Melanocyte of skin (primary cell): ENCODE data around the gene ZNF213. TPM values are rescaled to one million over a fixed set of nuclear protein-coding genes. Genes with fewer than 3 reads are reported as not detected.

Experiments
- small RNA-seq, 2 donors: library from RNA; depleted of rRNA; stranded (forward); fragments of <200 nt; gene quantifications; one replicate each; pipeline ENCODE3, GENCODE V24; 2012
- total RNA-seq, 2 donors: library from RNA; depleted of rRNA; stranded (reverse); fragments of >200 nt; gene quantifications; 2 replicates each; pipeline ENCODE4 v1.2.3, GENCODE V29; 2012

Gene ZNF213, protein sequence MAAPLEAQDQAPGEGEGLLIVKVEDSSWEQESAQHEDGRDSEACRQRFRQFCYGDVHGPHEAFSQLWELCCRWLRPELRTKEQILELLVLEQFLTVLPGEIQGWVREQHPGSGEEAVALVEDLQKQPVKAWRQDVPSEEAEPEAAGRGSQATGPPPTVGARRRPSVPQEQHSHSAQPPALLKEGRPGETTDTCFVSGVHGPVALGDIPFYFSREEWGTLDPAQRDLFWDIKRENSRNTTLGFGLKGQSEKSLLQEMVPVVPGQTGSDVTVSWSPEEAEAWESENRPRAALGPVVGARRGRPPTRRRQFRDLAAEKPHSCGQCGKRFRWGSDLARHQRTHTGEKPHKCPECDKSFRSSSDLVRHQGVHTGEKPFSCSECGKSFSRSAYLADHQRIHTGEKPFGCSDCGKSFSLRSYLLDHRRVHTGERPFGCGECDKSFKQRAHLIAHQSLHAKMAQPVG
- total RNA-seq, result 1 to 10 TPM; 7.0 to 7.9 TPM

GRCh38 chr16:3134338-3135125 lies at the start of gene ZNF213:
Gene ZNF213 (plus strand): TSS chr16:3135029. CDS start chr16:3137281, 2,252 bp downstream.

DNA sequence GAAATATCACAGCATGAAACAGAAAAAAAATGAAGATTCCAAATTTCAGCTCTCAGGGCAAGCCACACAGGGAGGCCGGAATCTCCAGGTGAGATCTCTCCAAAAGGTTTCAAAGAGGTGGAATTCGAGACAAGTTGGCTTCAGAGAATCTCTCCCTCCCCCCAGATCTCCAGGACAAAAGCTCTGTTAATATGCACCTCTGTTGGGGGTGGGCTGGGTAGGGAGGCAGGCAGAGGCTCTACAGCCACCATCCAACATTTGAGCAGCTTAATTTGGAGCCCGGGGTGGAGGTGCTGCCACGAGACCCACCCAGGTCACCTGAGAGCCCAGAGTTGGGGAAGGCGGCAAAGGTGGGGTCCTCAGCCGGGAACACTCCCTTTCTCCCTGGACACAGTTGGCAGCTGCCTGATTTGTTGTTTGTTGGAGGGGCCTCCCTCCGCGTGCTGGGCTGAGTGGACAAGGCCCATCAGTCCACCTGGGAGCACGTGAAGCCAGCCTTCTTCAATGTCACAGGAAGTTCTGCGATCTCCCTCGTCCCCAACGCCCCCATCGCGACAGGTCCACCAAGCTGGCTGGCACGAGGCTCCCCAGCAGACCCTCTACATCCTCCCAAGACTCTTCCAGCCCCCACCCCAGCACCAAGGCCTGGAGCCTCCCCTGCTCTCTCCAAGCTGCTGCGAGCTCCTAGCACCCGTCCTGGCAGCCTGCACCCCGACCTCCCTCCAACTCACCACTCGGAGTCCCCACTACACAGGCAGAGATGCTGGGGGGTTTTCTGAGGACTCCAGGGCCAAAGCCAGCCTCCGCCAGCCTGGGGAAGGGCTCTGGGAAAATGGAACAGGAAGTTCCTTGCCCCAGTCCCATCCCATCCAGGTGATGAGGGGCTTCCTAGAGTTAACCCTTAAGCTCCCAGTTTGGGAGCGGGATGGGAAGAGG lies 36.1 kb upstream of the ZNF213 start, which contains the start of gene ZSCAN10:
ZSCAN10 (minus strand) TSS at position 836 of the 936 bp plus-strand sequence. CDS start 6,357 bp downstream, outside the sequence.

DNA sequence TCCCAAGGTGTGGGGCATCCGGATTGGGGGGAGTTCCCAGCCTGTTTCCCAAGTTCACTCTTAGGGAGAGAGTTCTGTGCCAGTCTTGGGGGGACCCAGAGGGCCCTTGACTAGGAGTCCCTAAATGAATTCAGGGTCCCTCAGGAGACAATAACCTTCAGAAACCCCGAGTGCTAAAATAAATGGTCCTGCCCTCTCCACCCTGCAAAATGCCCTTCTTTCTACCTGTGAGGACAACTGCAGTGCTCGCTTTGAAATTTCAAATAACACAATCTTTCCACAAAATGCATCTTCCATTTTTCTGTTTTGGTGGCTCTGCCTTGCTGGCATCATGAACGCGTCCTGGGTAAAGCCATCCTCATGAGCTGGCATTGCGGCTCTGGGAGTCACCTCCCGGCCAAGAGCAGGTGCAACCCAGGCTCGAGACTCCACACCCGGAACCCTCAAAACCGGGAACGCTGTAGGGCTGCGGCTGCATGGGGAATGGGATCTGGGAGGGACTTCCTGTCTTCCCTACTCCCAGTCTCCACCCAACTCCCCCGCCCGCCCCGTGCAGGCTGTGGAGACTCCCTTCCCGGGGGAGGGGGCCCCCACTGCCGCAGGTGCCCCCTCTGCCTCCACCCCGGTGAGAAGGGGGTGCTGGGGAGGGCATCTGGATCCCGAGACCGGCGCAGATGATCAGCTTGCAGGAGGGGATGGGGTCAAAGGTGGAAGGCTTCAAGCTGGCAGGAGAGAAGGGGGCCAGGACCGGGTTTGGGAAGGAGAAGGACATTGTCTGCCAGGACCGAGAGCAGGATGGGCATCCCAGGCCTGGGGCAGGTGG lies 22.6 kb upstream of the ZNF213 start, which contains the start of gene ZNF205:
ZNF205 (plus strand) TSS at position 529 of the 823 bp plus-strand sequence. CDS start 845 bp downstream, outside the sequence.

DNA sequence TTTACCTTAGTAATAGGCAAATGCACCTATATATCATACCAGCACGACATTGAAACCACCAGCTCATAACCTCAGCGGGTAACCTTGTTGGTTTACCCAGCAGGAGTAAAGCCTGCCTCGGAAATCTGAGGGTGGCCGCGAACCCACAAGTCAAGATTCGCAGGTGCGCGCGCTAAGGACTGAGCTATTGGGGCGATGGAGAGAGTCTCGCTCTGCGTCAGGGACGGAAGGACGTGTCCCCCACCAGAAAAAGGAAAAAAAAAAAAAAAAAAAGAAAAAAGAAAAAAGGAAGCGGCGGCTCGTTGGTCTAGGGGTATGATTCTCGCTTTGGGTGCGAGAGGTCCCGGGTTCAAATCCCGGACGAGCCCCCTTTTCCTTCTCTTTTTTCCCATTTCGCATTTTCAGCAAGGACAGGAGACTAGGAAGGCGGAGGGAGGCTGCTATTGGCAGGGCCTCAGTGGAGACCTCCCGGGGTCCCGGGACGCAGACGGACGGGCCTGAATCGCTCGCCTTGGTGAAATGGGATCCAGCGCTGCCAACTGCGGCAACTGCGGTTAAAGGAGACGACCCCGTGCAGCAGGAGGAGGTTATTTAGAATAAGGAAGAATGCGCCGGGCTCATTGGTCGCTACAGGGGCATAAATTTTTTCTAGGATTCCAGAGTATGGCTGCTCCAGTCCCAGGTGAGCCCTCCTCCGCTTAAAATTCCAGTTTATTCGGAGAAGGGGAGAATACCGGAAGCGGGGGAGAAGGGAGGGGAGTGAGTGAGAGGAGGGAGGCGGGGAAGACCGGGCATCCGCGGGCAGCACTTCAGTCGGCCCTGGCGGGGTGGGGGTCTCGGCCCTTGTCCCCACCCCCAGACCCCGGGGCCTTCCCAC lies 53.2 kb downstream of the ZNF213 start, which contains the start of gene OR1F1:
OR1F1 (plus strand) TSS at position 407 of the 877 bp plus-strand sequence.

Small RNA genes within 50 kb of the gene (small RNA-seq; reads per million reads assigned to genes)
- gene RNU1-22P, result 0.21 to 0.52 reads per million in 2 donors

Other genes with a start within 250 kb of the ZNF213 start
- gene FLYWCH1, start 223.1 kb upstream of the ZNF213 start, total RNA-seq, result 100 to 1,000 TPM in 1 of 2 donors, 10 to 100 TPM in 1; 54.6 to 113 TPM
- gene KREMEN2, start 170.8 kb upstream of the ZNF213 start, total RNA-seq, result under 1 TPM; 0.33 to 0.34 TPM
- gene PAQR4, start 165.7 kb upstream of the ZNF213 start, total RNA-seq, result 10 to 100 TPM in 1 of 2 donors, 1 to 10 TPM in 1; 9.6 to 22.0 TPM
- 10 to 100 TPM; 16.5 to 52.3 TPM for gene PKMYT1, start 154.6 kb upstream of the ZNF213 start, total RNA-seq
- gene CLDN9, start 122.1 kb upstream of the ZNF213 start, total RNA-seq, result not detected
- gene CLDN6, start 116.8 kb upstream of the ZNF213 start, total RNA-seq, result not detected
- gene TNFRSF12A, start 114.7 kb upstream of the ZNF213 start, total RNA-seq, result 10 to 100 TPM; 16.9 to 35.6 TPM
- gene HCFC1R1, start 111.1 kb upstream of the ZNF213 start, total RNA-seq, result 10 to 100 TPM; 11.7 to 19.6 TPM
- gene THOC6, start 111.0 kb upstream of the ZNF213 start, total RNA-seq, result 10 to 100 TPM; 24.0 to 25.5 TPM
- not detected for gene BICDL2, start 98.1 kb upstream of the ZNF213 start, total RNA-seq
- under 1 TPM; under 0.01 to 1.00 TPM for gene MMP25, start 88.5 kb upstream of the ZNF213 start, total RNA-seq
- gene IL32, start 69.4 kb upstream of the ZNF213 start, total RNA-seq, result 1 to 10 TPM in 1 of 2 donors, not detected in 1; 6.2 TPM
- not detected for gene ZSCAN10, start 35.7 kb upstream of the ZNF213 start, total RNA-seq
- gene ZNF205, start 22.4 kb upstream of the ZNF213 start, total RNA-seq, result 10 to 100 TPM; 17.6 to 18.2 TPM
- not detected for gene OR1F1, start 53.2 kb downstream of the ZNF213 start, total RNA-seq
- gene ZNF200, start 100.1 kb downstream of the ZNF213 start, total RNA-seq, result 10 to 100 TPM in 1 of 2 donors, 1 to 10 TPM in 1; 9.3 to 12.3 TPM
- gene MEFV, start 121.6 kb downstream of the ZNF213 start, total RNA-seq, result under 1 TPM; 0.33 to 0.34 TPM
- 10 to 100 TPM; 33.3 to 41.6 TPM for gene ZNF263, start 148.5 kb downstream of the ZNF213 start, total RNA-seq
- 1 to 10 TPM; 2.0 to 3.8 TPM for gene TIGD7, start 170.4 kb downstream of the ZNF213 start, total RNA-seq
- gene ZNF75A, start 170.5 kb downstream of the ZNF213 start, total RNA-seq, result 10 to 100 TPM; 22.4 to 23.3 TPM
- not detected for gene OR2C1, start 220.9 kb downstream of the ZNF213 start, total RNA-seq